ENCODE measurements around the gene MAST3. TPM values are rescaled to one million over a fixed set of nuclear protein-coding genes. Genes with fewer than 3 reads are reported as not detected.
A peak's percentile ranks its signal among the peaks of the same experiment; 100 is the strongest.

The MAST3 gene
- total RNA-seq, 1 experiment from 2014 or later, result 10.4 TPM

- Histone ChIP-seq H3K23me2 (ENCODE audit: insufficient read length, low read depth, low read length, poor library complexity, severe bottlenecking) (peaks cover 16% of the 10 kb centered on the region), H2AK5ac (ENCODE audit: insufficient read length, low read length) (no peak overlapping the region), H2BK12ac (ENCODE audit: insufficient read length, low read depth, low read length) (no peak overlapping the region), H3K56ac (ENCODE audit: insufficient read length, low read depth, low read length) (no peak overlapping the region), H4K8ac (replicated peaks; ENCODE audit: insufficient read length, low read depth, low read length) (no peak overlapping the region), H3K4ac (ENCODE audit: low read depth, low read length) (no peak overlapping the region), H4K91ac (ENCODE audit: insufficient read length, low read depth, low read length) (no peak overlapping the region), H3K4me1 (ENCODE audit: insufficient read depth, low read length) (no peaks in the 10 kb centered on the region), H3K79me2 (ENCODE audit: insufficient read depth, low read length) (no peaks in the 10 kb centered on the region), H3T11ph (ENCODE audit: low read length) (no peak overlapping the region), H3K18ac (ENCODE audit: insufficient read length, low read depth, low read length) (no peak overlapping the region), H2BK15ac (ENCODE audit: low read depth, low read length) (no peak overlapping the region), H3K9ac (ENCODE audit: extremely low read depth, insufficient read length, low read length) (no peak overlapping the region), H2BK120ac (ENCODE audit: low read depth, low read length, poor library complexity, severe bottlenecking) (no peak overlapping the region), H3K27me3 (ENCODE audit: insufficient read depth, low read length) (no peaks in the 10 kb centered on the region; the same call in 1 of the 2 replicates), H3K9me3 (ENCODE audit: control insufficient read depth, low read depth, low read length) (no peaks in the 10 kb centered on the region), H2BK20ac (ENCODE audit: low read depth, low read length, poor library complexity, severe bottlenecking) (no peak overlapping the region), H3K79me1 (ENCODE audit: insufficient read depth, low read depth, low read length, poor library complexity, severe bottlenecking) (no peaks in the 10 kb centered on the region), H3K27ac (ENCODE audit: insufficient read length, low read depth, low read length) (no peak overlapping the region), H3K23ac (ENCODE audit: insufficient read length, low read depth, low read length) (no peak overlapping the region), H4K5ac (ENCODE audit: insufficient read length, low read depth, low read length) (no peak overlapping the region), H2BK5ac (ENCODE audit: insufficient read length, low read length) (no peak overlapping the region), H2AFZ (ENCODE audit: low read length) (no peak overlapping the region), H3K14ac (ENCODE audit: insufficient read depth, low read length) (no peak overlapping the region), H3K4me2 (ENCODE audit: insufficient read depth, insufficient read length, low read length) (no peak overlapping the region), H4K20me1 (ENCODE audit: control insufficient read depth, insufficient read depth, insufficient read length) (no peaks in the 10 kb centered on the region)
- H3K4me3 Mint-ChIP-seq, result peak overlapping the region; percentile 72 to 85
- H3K27ac Mint-ChIP-seq, result no peak overlapping the region
- H3K36me3 Mint-ChIP-seq (ENCODE audit: insufficient read depth in 1 of 3, low read depth in 3 of 3), result no peaks in the 10 kb centered on the region; a peak in 1 of 7 replicates
- H3K27me3 Mint-ChIP-seq (ENCODE audit: low read depth), result peaks cover 22% of the 10 kb centered on the region
- WGBS (ENCODE audit: extremely low coverage, insufficient read length, low lambda C conversion rate), result no CpG with 5 or more reads among the region's 2 CpGs
- TF ChIP-seq CTCF (conservative IDR thresholded peaks at IDR 0.05), result no peak
- no peaks in the 10 kb centered on the region for H3K9me3 Mint-ChIP-seq
- H3K4me1 Mint-ChIP-seq, result peaks cover 15 to 24% of the 10 kb centered on the region in 2 experiments
- DNase-seq, result no peak
These were observed 11.3 kb downstream of the MAST3 start for GRCh38 chr19:18108897-18109296.

All from H9 (cell line).